Measurements from ENCODE around the gene ABLIM2.
A peak's percentile ranks its signal among the peaks of the same experiment; 100 is the strongest.

The ABLIM2 gene

GRCh38 chr4:8158710-8159536 is at the start of gene ABLIM2:
Gene ABLIM2, minus strand, starts transcription at chr4:8158813. Its CDS starts 124 bp downstream, at chr4:8158689.
- H3K36me3 ChIP-seq (ENCODE audit: insufficient read depth, low read length), result no peaks in the 10 kb centered on the region
- no peaks in the 10 kb centered on the region for H3K9me3 ChIP-seq (ENCODE audit: control insufficient read depth, insufficient read depth, low read length)
- no peaks in the 10 kb centered on the region for H3K4me1 ChIP-seq (ENCODE audit: insufficient read depth, low read length)
- H3K9ac ChIP-seq (ENCODE audit: low read depth, low read length), result peak within 1 kb of the TSS; percentile 81

DNA sequence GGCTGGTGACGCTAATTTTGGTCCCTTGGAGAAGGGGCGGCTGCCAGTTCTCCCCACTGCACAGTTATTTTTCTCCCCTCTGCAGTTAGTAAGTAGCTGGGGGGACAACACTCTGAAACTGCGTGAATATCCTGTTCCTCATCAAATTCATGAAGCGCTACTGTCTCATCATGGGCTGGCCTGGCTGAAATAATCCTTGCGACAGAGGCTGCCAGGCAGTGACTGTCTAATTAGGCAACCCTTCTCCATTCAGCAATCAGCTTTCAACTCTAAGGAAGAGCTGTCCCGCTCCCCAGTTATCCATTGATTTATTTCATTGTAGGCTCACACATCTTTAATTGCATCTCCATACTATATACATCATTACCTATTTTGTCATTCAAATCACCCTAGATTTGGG is 48.7 kb upstream of the ABLIM2 start:
- Histone ChIP-seq H3K9me3 (ENCODE audit: control insufficient read depth, insufficient read depth, low read length) (no peaks in the 10 kb centered on the region), H3K4me1 (ENCODE audit: insufficient read depth, low read length) (peaks cover 3% of the 10 kb centered on the region; the same call in 1 of the 2 replicates), H3K36me3 (ENCODE audit: insufficient read depth, low read length) (no peaks in the 10 kb centered on the region), H3K9ac (ENCODE audit: low read depth, low read length) (no peak overlapping the region)

DNA sequence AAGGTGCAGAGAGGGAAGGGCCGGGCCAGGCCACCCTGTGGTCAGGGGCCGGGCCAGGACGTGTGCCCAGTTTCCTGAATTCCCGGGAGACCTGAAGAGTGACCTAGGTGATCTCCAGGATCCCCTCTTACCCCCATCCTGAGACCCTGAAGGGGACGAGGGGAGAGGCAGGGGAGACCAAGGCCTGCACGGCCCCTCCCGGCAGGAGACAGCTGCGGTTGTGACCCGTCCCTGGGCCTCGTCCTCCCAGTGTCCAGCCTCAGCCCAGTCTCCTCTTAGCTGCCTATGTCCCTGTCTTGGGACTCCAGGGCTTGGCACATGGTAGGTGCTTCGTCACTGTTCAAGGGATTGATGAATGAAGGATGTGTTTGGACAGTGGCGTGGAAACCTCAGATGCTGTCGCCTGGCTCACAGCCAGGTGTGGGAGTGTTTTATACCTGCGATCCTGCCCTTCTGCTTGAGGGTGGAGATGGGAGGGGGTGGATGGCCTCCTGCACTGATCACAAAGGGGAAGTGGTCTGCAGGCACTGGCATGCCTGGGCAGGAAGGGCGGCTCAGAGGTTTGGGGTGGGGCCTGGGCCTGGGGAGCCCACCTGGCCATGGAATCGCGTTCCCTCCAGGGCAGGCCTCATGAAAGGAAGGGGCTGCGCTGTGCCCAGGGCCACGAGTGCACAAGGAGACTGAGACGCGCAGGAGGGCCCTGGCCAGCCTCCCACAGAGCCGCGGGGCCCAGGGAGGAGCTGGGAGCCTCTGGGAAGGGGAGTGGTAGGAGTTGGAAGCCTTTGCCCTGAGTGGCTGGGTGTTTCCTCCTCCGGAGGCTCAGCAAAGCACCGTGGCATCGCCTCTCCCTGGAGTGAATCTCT is 47.4 kb upstream of the ABLIM2 start:
- H3K9ac ChIP-seq (ENCODE audit: low read depth, low read length), result no peak overlapping the region
- H3K4me1 ChIP-seq (ENCODE audit: insufficient read depth, low read length), result peaks cover under 1% of the 10 kb centered on the region; the same call in 1 of the 2 replicates
- no peaks in the 10 kb centered on the region for H3K36me3 ChIP-seq (ENCODE audit: insufficient read depth, low read length)
- H3K9me3 ChIP-seq (ENCODE audit: control insufficient read depth, insufficient read depth, low read length), result no peaks in the 10 kb centered on the region

DNA sequence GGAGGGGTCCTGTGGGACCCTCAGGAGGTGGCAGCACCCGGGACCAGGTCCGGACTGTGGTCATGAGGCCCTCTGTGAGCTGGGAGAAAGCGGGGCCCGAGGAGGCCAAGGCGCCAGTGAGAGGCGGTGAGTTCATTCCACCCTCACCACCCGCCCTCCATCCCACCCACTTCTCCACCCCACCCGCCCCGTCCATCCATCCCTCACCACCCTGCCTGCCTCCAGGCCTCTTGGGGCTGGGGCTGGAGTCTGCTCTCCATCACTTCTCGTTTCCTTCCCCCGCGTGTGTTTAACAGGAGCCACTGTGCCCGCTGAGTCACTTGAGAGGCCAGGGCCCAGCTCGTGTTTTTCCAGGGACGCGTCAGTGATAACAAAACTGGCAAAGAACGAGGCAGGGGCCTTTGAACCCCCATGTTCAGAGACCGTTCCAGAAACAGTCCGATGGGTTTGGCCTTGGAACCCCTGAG is 46.7 kb upstream of the ABLIM2 start:
- Histone ChIP-seq H3K4me1 (ENCODE audit: insufficient read depth, low read length) (peaks cover 3% of the 10 kb centered on the region; the same call in 1 of the 2 replicates), H3K9ac (ENCODE audit: low read depth, low read length) (no peak overlapping the region), H3K36me3 (ENCODE audit: insufficient read depth, low read length) (no peaks in the 10 kb centered on the region), H3K9me3 (ENCODE audit: control insufficient read depth, insufficient read depth, low read length) (no peaks in the 10 kb centered on the region)

DNA sequence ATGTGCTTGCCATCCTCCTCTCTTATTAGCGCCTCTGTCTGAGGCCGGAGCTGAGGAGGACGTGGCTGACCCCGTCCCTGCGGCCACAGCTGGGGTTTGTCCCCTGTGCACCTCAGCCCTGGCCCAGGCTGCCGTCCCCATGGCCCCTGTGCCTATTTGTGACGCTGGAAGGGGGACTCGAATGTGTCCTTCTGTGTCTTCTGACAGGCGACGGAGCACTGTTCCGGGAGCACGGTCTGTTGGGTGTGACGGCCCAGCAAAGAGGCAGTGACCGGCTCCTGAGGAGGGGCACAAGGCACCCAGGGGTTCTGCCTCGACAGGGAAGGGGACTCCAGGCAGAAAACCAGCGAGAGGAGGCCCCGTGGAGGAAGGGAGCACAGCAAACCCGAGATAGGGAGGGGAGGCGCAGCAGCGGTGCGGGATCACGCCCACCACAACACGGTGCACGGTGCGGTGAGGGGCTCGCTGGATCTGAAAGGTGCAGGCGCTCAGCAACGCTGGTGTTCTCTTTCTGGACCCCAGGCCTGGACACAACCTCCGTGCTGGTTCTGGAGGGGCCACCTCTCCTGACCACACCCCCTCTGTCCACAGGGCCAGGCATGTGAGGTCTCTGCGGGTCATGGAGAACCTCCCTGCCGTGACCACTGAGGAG is 46.1 kb upstream of the ABLIM2 start:
- Histone ChIP-seq H3K9me3 (ENCODE audit: control insufficient read depth, insufficient read depth, low read length) (no peaks in the 10 kb centered on the region), H3K9ac (ENCODE audit: low read depth, low read length) (no peak overlapping the region), H3K36me3 (ENCODE audit: insufficient read depth, low read length) (no peaks in the 10 kb centered on the region), H3K4me1 (ENCODE audit: insufficient read depth, low read length) (peaks cover 3% of the 10 kb centered on the region; the same call in 1 of the 2 replicates)

- no peak overlapping the region for H3K9ac ChIP-seq (ENCODE audit: low read depth, low read length)
Measured at GRCh38 chr4:8203817-8204216, 45.2 kb upstream of the ABLIM2 start.

GRCh38 chr4:8203052-8203401 is 44.4 kb upstream of the ABLIM2 start:
- Histone ChIP-seq H3K9ac (ENCODE audit: low read depth, low read length) (no peak overlapping the region), H3K36me3 (ENCODE audit: insufficient read depth, low read length) (no peaks in the 10 kb centered on the region), H3K4me1 (ENCODE audit: insufficient read depth, low read length) (peaks cover 5% of the 10 kb centered on the region; the same call in 1 of the 2 replicates), H3K9me3 (ENCODE audit: control insufficient read depth, insufficient read depth, low read length) (no peaks in the 10 kb centered on the region)

More at GRCh38 chr4:8203817-8204216, 45.2 kb upstream of the ABLIM2 start:
- Histone ChIP-seq H3K36me3 (ENCODE audit: insufficient read depth, low read length) (no peaks in the 10 kb centered on the region), H3K4me1 (ENCODE audit: insufficient read depth, low read length) (peaks cover 3% of the 10 kb centered on the region; the same call in 1 of the 2 replicates), H3K9me3 (ENCODE audit: control insufficient read depth, insufficient read depth, low read length) (no peaks in the 10 kb centered on the region)

- Histone ChIP-seq H3K9ac (ENCODE audit: low read depth, low read length) (no peak overlapping the region), H3K9me3 (ENCODE audit: control insufficient read depth, insufficient read depth, low read length) (no peaks in the 10 kb centered on the region), H3K36me3 (ENCODE audit: insufficient read depth, low read length) (no peaks in the 10 kb centered on the region), H3K4me1 (ENCODE audit: insufficient read depth, low read length) (peaks cover 5% of the 10 kb centered on the region; the same call in 1 of the 2 replicates)
Measured at GRCh38 chr4:8202108-8203051, 43.8 kb upstream of the ABLIM2 start.

GRCh38 chr4:8201321-8201781 is 42.7 kb upstream of the ABLIM2 start:
- H3K4me1 ChIP-seq (ENCODE audit: insufficient read depth, low read length), result peaks cover 5% of the 10 kb centered on the region; the same call in 1 of the 2 replicates

GRCh38 chr4:8200302-8200975 is 41.8 kb upstream of the ABLIM2 start:
- H3K9ac ChIP-seq (ENCODE audit: low read depth, low read length), result no peak overlapping the region
- peaks cover 5% of the 10 kb centered on the region; the same call in 1 of the 2 replicates for H3K4me1 ChIP-seq (ENCODE audit: insufficient read depth, low read length)
- no peaks in the 10 kb centered on the region for H3K36me3 ChIP-seq (ENCODE audit: insufficient read depth, low read length)
- H3K9me3 ChIP-seq (ENCODE audit: control insufficient read depth, insufficient read depth, low read length), result no peaks in the 10 kb centered on the region

More at GRCh38 chr4:8201321-8201781, 42.7 kb upstream of the ABLIM2 start:
- Histone ChIP-seq H3K9me3 (ENCODE audit: control insufficient read depth, insufficient read depth, low read length) (no peaks in the 10 kb centered on the region), H3K36me3 (ENCODE audit: insufficient read depth, low read length) (no peaks in the 10 kb centered on the region), H3K9ac (ENCODE audit: low read depth, low read length) (no peak overlapping the region)

- no peaks in the 10 kb centered on the region for H3K9me3 ChIP-seq (ENCODE audit: control insufficient read depth, insufficient read depth, low read length)
- H3K9ac ChIP-seq (ENCODE audit: low read depth, low read length), result no peak overlapping the region
- H3K36me3 ChIP-seq (ENCODE audit: insufficient read depth, low read length), result no peaks in the 10 kb centered on the region
- H3K4me1 ChIP-seq (ENCODE audit: insufficient read depth, low read length), result peaks cover 5% of the 10 kb centered on the region; the same call in 1 of the 2 replicates
Measured at GRCh38 chr4:8199594-8200301, 41.1 kb upstream of the ABLIM2 start.

DNA sequence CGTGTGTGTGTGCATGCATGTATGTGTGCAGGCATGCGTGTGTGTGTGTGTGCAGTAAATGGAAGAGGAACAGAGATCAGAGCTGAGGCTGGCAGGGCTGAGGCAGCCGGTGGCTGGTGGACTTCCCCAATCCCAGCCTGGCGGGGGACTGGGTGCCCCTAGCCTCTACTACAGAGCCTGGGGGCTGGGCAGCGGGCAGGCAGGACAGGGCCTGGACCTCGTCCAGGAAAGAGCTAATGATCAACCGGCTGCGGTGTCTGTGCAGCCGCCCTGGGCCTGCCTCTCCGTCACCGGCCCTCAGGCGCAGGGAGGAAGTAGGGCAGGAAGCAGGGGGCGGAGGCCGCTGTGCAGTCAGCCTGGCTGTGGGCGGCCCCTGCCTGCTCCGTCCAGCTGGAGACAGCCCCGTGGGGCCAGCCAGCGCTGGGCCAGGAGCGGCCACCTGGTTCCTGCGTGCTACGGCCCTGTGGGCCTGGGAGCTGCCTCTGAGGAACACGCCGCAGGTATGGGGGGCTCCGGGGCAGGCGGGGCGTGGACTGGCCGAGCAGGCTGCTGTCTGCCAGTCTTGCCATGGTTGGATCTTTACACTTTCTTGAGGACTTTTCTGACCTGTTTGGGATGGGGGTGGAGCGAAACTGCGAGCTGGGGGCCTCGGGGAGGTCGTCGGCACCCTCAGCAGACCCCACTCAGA is 40.4 kb upstream of the ABLIM2 start, which contains the start of gene SH3TC1:
Gene SH3TC1, plus strand, starts transcription at position 385 of the 688 bp plus-strand sequence. CDS start 5,905 bp downstream, outside the sequence.
- H3K9ac ChIP-seq (ENCODE audit: low read depth, low read length), result no peak within 1 kb of the TSS
- no peaks in the 10 kb centered on the region for H3K36me3 ChIP-seq (ENCODE audit: insufficient read depth, low read length)
- H3K9me3 ChIP-seq (ENCODE audit: control insufficient read depth, insufficient read depth, low read length), result no peaks in the 10 kb centered on the region
- peaks cover 5% of the 10 kb centered on the region; the same call in 1 of the 2 replicates for H3K4me1 ChIP-seq (ENCODE audit: insufficient read depth, low read length)

Data from ES-I3 (cell line).